GM10266 (cell line): ENCODE data around the gene PLEKHA6.

Experiments used
- DNase-seq: peaks from one replicate; pipeline ENCODE4 v3.0.0; 2012; ENCODE audit errors: extremely low spot score
- CTCF ChIP-seq: IDR thresholded peaks from 2 replicates; pipeline ENCODE4 v1.5.1; 2012; ENCODE audit warnings: mild to moderate bottlenecking, low read depth; ENCODE audit not compliant: control insufficient read depth, insufficient read depth; ENCODE audit errors: missing control alignments

Gene PLEKHA6

GRCh38 chr1:204340081-204340889, 19.4 kb downstream of the PLEKHA6 start:
- TF ChIP-seq CTCF = no peak
- DNase-seq = no peak

GRCh38 chr1:204339541-204339940, 20.2 kb downstream of the PLEKHA6 start:
- DNase-seq = no peak
- no peak for TF ChIP-seq CTCF

GRCh38 chr1:204338997-204339396, 20.7 kb downstream of the PLEKHA6 start:
- DNase-seq = no peak
- no peak for TF ChIP-seq CTCF

- TF ChIP-seq CTCF = no peak
- DNase-seq = no peak
Measured at GRCh38 chr1:204338360-204338759, 21.4 kb downstream of the PLEKHA6 start.

- no peak for DNase-seq
- no peak for TF ChIP-seq CTCF
Measured at GRCh38 chr1:204337583-204337982, 22.1 kb downstream of the PLEKHA6 start.

- no peak for DNase-seq
- no peak for TF ChIP-seq CTCF
Measured at GRCh38 chr1:204337036-204337429, 22.7 kb downstream of the PLEKHA6 start.

GRCh38 chr1:204336421-204337035, 23.2 kb downstream of the PLEKHA6 start:
- TF ChIP-seq CTCF = no peak
- no peak for DNase-seq
